VCaP (cell line): Measurements from ENCODE around the gene ITGB3.

ENCODE experiments used
- H3K27ac ChIP-seq: fragments of 450-650 bp; 2 replicates; pipeline ENCODE4 v1.5.1; 2017
- TF ChIP-seq, protein P1 (sequence below): fragments of 450-650 bp; conservative IDR thresholded peaks from 2 replicates; pipeline ENCODE4 v1.5.1; 2017; ENCODE audit warnings: mild to moderate bottlenecking, moderate library complexity

ITGB3 gene

DNA sequence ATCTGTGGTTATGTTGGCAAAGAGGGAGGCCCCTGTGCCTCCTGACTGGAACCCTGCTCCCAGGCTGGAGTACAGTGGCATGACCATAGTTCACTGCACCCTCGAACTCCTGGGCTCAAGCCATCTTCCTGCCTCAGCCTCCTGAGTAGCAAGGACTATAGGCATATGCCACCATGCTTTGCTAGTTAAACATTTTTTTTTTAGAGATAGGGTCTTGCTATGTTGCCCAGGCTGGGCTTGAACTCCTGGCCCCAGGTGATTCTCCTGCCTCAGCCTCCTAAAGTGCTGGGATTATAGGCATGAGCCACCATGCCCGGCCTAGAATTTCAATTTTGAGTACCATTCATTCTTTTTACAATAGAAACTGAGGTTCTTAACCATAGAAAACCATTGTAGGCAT lies 21.2 kb upstream of the ITGB3 start:
- no peak overlapping the region for H3K27ac ChIP-seq
- TF ChIP-seq, protein P1, sequence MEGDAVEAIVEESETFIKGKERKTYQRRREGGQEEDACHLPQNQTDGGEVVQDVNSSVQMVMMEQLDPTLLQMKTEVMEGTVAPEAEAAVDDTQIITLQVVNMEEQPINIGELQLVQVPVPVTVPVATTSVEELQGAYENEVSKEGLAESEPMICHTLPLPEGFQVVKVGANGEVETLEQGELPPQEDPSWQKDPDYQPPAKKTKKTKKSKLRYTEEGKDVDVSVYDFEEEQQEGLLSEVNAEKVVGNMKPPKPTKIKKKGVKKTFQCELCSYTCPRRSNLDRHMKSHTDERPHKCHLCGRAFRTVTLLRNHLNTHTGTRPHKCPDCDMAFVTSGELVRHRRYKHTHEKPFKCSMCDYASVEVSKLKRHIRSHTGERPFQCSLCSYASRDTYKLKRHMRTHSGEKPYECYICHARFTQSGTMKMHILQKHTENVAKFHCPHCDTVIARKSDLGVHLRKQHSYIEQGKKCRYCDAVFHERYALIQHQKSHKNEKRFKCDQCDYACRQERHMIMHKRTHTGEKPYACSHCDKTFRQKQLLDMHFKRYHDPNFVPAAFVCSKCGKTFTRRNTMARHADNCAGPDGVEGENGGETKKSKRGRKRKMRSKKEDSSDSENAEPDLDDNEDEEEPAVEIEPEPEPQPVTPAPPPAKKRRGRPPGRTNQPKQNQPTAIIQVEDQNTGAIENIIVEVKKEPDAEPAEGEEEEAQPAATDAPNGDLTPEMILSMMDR: no peak

DNA sequence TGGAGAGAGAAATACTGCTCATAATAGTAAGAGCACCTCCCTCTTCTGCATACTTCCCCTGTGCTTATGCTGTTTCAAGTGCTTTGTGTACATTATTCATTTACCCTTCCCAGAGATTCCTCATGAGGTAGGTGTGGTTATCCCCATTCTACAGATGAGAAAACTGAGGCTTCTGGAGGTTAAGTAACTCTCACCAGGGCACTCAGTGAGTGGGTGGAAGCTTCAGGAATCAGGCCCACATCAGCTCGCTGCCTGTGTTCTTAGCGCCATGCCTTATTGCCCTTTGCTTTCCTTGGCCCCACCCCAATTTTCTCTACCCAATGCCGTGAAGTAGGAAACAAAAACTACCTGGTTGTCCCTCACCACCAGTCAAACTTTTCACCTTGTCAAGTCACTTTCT lies 18.1 kb upstream of the ITGB3 start:
- TF ChIP-seq, protein P1: no peak
- H3K27ac ChIP-seq: no peak overlapping the region

DNA sequence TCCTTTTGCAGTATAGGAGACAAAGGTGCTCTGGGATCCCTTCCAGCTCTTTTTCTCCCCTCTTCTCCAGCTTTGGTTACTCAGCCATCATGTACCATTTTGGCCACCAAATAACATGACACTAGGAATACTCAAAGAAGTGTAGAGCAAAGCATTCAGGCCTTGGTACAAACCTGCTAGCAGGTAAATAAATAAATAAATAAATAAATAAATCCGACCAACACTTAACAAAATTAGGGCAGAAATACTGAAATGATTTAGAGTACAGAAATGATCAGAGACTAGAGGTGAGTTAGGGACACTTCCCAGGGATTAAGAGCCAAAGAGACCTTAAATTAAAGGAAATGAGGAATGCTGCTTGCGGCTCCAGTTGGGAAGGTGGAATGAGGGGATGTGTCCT lies 17.7 kb upstream of the ITGB3 start:
- H3K27ac ChIP-seq: no peak overlapping the region
- TF ChIP-seq, protein P1: no peak

DNA sequence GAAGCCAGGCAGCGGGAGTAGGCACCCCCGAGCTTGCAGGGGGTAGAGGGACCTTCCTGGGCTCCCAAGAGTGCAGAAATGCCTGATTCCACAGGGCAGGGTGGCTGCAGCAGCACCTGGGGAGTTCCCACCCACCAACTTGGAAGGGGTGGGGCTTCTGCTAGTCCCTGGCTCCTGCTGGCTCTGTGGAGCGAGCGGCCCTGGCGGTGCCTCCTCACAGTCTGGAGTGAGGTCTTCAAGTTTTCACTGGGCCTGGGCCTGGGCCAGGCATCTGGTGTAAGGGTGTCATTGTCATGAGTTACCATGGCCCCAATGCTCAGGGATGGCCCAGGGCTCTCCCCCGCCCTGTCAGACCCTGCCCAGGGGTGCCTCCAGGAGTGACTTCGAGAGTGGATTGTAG lies 15.8 kb upstream of the ITGB3 start:
- no peak overlapping the region for H3K27ac ChIP-seq
- TF ChIP-seq, protein P1: no peak

DNA sequence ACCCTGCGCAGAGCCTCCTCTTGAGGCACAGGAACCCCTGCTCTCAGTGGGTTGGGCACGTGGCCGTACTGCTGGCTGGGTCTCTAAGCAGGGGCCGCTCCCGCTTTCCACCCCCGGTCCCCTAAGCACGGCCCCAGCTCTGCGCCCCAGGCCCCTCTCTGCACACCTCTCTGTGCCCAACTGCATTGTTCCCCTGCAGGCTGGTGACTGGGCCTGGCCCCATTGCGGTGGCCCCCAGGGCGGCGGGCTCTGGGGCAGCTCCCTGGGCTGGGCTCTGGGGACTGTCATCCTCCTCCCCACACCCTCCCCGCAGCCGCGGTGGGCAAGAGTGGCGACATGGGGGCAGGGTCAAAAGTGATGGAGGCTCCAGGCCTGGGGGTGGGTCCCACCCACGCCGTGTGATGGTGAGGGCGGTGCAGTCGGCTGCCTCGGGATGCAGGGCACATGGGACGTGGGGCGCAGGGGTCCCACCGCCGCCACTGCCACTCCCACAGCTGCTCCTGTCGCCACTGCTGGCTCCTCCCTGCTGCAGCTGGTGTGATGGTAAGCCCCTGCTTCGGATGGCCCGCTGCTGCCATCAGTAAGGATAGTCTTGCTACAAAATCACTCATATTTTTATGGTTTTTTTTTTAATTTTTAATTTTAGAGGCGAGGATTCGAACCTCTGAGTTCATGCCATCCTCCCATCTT lies 15.2 kb upstream of the ITGB3 start:
- no peak overlapping the region for H3K27ac ChIP-seq
- TF ChIP-seq, protein P1: no peak

DNA sequence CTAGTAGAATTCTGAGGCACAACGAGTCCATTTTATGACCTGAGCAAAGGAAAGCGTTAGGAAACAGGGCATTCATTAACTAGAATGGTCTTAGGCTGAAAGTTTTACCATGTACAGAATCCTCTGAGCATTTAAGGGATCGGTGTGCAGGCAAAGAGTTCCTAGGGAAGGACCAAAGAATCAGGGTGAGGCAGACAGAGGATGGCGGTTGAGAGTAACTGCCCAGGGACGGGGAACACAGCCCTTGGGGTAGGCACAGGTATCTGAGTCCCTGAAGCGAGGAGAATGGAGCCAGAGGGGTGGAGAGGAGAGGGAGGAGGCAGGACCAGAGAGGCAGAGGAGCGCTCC lies 14.0 kb upstream of the ITGB3 start:
- peak overlapping the region; percentile 73 for H3K27ac ChIP-seq
- TF ChIP-seq, protein P1: no peak

DNA sequence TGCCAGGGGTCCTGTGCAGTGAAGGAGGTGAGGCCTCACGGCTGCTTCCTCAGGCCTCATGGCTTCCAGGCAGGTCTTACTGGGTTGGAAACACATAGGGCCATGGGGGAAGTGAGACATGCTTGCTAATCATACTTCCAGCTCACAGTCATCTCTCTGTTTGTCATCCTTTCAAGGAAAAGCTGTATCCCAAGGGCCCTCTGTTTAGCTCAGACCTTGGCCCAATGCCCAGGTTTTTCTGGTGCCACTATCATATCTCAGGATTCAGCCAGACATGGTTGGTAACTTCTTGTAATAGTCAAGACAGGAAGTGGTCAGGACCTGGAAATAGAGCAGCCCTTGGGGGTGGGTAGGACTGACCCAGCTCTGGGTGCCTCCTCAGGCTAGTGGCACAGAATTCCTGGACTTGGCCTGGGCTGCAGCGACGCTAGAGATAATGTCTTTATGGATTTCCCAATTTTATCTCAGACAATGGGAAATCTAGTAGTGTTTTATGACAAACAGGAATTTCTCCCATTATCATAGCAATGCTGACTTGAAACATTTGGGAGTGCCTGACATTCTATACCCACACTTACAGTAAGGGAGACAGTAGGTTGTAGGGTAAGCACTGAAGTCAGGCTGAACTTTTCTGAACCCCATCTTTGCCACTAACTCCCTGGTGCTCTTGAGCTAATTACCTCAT lies 13.5 kb upstream of the ITGB3 start:
- TF ChIP-seq, protein P1: no peak
- H3K27ac ChIP-seq: peak overlapping the region; percentile 73
